Measurements from ENCODE around the gene WDR44.

DNA sequence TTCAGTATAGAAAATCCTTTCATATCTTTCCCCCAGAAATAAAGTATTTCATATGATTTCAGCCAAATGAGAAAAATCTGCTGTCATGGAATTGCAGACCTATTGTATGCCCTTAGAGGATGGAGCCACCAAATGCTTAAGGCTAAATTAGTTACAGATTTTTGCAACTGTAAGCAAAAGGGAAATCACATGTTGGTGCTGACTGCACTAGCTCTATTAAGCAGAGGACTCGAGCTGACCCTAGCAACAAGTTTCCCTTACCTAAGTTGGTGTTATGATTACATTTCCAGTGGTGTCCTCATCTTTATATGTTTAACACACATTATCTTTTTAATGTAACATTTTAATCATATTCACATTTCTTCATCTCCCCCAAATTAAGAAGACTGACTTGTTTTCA is 91.4 kb downstream of the WDR44 start:
- TF ChIP-seq CTCF (IDR thresholded peaks at IDR 0.05 in 4 of 5, conservative IDR thresholded peaks at IDR 0.05 in 1 of 5): no peak
- TF ChIP-seq POLR2A (IDR thresholded peaks at IDR 0.05): no peak
